ENCODE measurements around the gene FARP2. TPM values are rescaled to one million over a fixed set of nuclear protein-coding genes. Genes with fewer than 3 reads are reported as not detected.
"Not testable (repeated sequence)": the region's sequence is repeated elsewhere in the genome, so short reads cannot be mapped to it uniquely, and the experiment has no call there.

Gene FARP2
- polyA plus RNA-seq, 1 donor = 30.5 TPM

DNA sequence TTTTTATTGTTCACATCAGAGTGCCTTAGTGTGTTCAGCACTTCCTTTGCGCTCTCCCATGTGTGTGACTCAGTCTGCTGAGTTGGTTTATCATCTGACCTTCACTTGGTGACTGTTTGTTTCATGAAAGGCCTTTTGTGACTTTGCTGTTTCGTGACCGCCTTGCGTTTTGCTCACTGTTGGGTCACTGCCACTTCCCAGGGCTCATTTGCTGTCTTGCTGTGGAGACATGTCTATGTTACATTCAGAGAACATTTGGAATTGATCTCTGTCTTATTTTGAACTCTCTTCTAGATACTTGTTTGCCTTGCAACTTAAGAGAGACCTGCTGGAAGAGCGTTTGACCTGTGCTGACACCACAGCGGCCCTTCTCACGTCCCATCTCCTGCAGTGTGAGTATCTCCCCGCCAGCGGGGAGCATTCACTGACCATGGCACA, 54.7 kb downstream of the FARP2 start:
- no peak for DNase-seq (ENCODE audit: low read depth)

GRCh38 chr2:241412144-241412543, 56.1 kb downstream of the FARP2 start:
- peak; percentile 26 for DNase-seq (ENCODE audit: low read depth)

DNA sequence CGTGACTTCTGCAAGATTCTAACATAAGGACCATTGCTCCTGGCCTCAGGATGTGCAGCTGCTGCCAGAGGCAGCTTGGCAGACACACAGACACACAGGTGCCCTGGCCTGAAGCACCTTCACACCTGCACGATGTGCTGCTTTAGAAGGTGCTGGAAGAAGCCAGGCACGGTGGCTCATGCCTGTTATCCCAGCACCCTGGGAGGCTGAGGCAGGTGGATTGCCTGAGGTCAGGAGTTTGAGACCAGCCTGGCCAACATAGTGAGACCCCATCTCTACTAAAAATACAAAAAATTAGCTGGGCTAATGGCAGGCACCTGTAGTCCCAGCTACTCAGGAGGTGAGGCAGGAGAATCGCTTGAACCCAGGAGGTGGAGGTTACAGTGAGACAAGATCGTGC, 57.4 kb downstream of the FARP2 start:
- DNase-seq (ENCODE audit: low read depth) = not testable (repeated sequence)

GRCh38 chr2:241413929-241414580, 58.0 kb downstream of the FARP2 start:
- DNase-seq (ENCODE audit: low read depth) = no peak

DNA sequence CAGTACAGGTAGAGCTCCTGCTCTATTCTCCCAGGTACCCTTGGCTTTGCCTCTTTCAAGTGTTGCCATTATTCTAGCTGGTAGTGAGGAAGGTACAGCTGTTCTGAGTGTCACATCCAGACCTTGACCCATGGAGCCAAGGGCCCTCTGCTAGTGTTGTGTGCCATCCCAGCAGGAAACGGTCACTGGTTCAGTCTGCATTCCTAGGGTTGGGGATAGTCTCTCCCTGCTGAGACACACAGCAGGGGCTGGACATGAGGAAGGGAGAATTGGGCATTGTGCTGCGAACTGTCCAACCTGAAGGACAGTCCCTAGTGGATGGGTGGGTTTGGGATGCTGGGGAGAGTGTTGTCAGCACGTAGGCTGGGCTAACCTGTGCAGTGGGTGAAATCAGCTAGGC, 59.1 kb downstream of the FARP2 start:
- DNase-seq (ENCODE audit: low read depth) = no peak

GRCh38 chr2:241417626-241418025, 61.5 kb downstream of the FARP2 start:
- no peak for DNase-seq (ENCODE audit: low read depth)

GRCh38 chr2:241421330-241421729, 65.2 kb downstream of the FARP2 start:
- no peak for DNase-seq (ENCODE audit: low read depth)

- not testable (repeated sequence) for DNase-seq (ENCODE audit: low read depth)
These were observed 65.9 kb downstream of the FARP2 start for GRCh38 chr2:241421942-241422341.

- no peak for DNase-seq (ENCODE audit: low read depth)
These were observed 66.3 kb downstream of the FARP2 start for GRCh38 chr2:241422350-241422749.

- not testable (repeated sequence) for DNase-seq (ENCODE audit: low read depth)
These were observed 67.4 kb downstream of the FARP2 start for GRCh38 chr2:241423489-241423888.

GRCh38 chr2:241425368-241425767, 69.3 kb downstream of the FARP2 start:
- DNase-seq (ENCODE audit: low read depth) = no peak

GRCh38 chr2:241430178-241430577, 74.1 kb downstream of the FARP2 start:
- no peak for DNase-seq (ENCODE audit: low read depth)

DNA sequence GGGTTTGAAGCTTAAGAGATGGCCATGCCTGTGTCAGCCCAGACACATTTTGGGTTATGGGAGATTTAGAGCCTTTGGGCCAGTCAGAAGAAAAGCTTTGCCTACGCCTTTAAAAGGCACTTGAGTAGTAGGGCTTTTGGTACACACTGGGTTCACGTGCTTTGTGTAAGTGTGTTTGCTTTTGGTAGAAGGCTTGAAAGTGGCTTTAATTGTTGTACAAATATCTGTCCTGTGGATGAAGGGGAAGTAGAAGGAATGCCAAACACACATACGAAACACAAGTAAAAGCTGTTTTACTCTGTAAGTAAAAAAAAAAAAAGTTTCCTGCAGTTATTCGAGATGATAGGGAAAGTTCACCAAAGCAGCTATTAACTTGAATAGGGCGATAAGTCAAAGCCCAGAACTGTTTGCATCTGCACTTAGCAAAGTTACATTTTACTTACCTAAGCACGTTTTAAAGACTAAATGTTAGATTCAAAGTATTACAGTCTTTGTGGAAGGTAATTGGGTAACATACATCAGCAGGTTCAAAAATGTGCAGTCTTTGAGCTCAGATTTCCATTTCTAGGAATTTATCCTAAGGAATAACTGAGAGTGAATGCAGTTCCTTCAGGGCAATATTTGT, 76.9 kb downstream of the FARP2 start:
- no peak for DNase-seq (ENCODE audit: low read depth)

DNA sequence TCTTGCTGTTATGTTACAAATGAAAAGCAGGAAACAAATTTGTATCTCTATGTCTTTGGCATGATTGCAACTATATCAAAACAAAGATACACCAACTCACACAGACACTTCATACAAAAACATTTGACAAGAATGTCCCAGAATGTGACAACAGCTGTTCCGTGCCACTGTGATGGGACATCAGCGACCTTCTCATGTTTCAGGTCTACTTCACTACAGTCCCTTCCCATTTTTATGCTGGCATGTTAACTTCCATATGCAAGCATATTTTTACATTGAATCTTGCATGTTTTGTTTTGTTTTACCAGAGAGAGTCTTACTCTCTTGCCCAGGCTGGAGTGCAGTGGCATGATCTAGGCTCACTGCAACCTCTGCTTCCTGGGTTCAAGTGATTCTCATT, 81.1 kb downstream of the FARP2 start:
- DNase-seq (ENCODE audit: low read depth) = no peak

DNA sequence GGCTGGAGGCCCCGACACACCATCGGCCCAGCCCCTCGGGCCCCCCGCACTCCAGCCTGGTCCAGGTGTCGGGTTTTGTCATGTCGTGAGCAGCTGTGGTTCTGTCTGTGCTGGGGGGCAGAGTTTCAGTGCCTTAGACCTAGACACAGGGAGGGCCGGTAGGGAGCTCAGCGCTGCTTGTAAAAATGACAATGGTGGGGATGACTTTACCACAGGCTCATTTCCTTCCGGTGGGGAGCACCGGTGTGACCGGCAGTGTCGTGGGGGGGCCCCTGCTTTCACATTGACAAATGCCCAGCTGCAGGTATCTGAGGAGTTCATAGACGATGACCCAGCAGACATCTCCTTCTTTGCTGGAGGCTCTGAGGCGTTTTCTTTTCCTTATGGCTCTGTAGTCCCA, 85.4 kb downstream of the FARP2 start:
- DNase-seq (ENCODE audit: low read depth) = no peak

GRCh38 chr2:241443486-241444223, 87.6 kb downstream of the FARP2 start:
- no peak for DNase-seq (ENCODE audit: low read depth)

- no peak for DNase-seq (ENCODE audit: low read depth)
These were observed 89.3 kb downstream of the FARP2 start for GRCh38 chr2:241445426-241445825.

DNA sequence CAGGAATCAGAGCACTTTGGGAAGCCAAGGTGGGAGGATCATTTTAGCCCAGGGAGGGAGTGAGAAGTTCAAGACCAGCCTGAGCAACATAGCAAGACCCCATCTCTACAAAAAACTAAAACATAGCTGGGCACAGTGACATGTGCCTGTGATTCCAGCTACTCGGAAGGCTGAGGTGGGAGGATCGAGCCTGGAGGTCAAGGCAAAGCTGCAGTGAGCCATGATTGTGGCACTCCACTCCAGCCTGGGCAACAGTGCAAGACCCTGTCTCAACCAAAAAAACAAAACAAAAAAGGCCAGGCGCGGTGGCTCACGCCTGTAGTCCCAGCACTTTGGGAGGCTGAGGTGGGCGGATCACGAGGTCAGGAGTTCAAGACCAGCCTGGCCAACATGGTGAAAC, 94.0 kb downstream of the FARP2 start:
- not testable (repeated sequence) for DNase-seq (ENCODE audit: low read depth)

- peak; percentile 1 for DNase-seq (ENCODE audit: low read depth)
These were observed 95.9 kb downstream of the FARP2 start for GRCh38 chr2:241451840-241452506.

DNA sequence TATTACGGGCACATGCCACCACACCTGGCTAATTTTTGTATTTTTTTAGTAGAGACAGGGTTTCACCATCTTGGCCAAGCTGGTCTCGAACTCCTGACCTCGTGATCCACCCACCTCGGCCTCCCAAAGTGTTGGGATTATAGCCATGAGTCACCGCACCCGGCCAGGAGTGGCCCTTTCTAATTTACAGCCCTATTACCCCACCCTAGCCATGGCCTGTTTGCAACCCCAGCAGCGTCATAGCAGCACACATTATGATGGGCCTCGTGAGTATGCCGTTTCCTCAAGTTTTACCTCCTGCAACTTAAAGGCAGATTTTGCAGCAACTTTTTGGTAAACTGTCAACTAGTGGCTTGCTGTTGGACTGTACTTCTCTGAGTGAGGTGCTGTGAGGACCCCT, 97.8 kb downstream of the FARP2 start:
- not testable (repeated sequence) for DNase-seq (ENCODE audit: low read depth)

DNA sequence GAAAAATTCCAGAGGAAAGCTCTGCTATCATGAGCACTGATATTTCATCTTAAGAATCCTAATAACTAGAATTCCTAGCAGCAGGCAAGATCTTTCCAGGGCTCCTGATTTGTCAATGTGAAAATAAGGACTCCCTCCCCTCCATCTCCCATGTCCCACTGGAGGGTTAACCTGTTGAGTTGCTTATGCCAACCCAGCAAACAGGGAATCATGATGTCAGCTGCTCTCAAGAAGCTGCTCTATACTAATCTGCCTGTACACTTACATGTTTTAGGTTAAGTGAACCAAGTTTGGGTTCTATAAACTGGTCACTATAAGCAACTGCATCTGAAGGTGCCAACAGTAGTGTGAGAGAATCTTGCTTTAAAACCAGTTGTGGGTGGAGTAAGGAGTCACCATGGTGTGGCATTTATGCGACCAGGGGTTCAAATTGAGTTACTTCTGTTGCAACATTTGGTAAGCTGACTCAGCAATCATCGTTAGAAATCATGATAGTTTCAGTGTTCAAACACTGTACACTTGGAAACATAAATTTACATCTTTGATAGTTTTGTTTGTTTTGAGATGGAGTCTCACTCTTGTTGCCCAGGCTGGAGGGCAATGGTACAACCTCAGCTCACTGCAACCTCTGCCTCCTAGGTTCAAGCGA, 98.9 kb downstream of the FARP2 start:
- no peak for DNase-seq (ENCODE audit: low read depth)

DNA sequence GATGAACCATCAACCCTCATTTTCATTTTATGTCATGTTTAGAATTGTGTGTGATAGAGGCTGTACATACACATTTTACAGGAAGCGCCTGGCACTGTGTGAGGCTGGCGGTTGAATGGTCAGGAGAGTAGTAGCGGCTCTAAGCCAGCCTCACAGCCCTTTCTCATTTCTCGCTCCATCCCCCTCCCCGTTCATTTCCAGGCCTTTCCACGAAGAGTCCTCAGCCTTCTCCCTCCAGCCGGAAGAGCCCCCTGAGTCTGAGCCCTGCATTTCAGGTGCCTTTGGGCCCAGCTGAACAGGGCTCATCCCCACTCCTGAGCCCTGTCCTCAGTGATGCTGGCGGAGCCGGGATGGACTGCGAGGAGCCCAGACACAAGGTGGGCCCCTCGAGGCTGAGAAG, 100.5 kb downstream of the FARP2 start:
- DNase-seq (ENCODE audit: low read depth) = no peak

Data from forelimb muscle (tissue), 1 donor.